ENCODE data around the gene ZNF569.

GRCh38 chr19:37466798-37467607 lies at the start of gene ZNF569:
- no peak for TF ChIP-seq CTCF (IDR thresholded peaks at IDR 0.05; ENCODE audit: insufficient read depth, low read length)
- peak; percentile 48 for TF ChIP-seq REST (IDR thresholded peaks at IDR 0.05; ENCODE audit: insufficient replicate concordance, low read depth)
- TF ChIP-seq POLR2AphosphoS5 (IDR thresholded peaks at IDR 0.05; ENCODE audit: low read depth): no peak

Data from HL-60 (cell line).